NT2/D1 (cell line): ENCODE measurements around the gene PLLP.

Experiments used
- SUZ12 ChIP-seq: IDR thresholded peaks from 2 replicates; pipeline ENCODE4 v1.6.1; 2011; ENCODE audit not compliant: insufficient read length, insufficient read depth; ENCODE audit errors: extremely low read depth
- YY1 ChIP-seq: IDR thresholded peaks from 2 replicates; pipeline ENCODE4 v1.6.1; 2011; ENCODE audit not compliant: insufficient read length, insufficient read depth
- ZNF274 ChIP-seq: IDR thresholded peaks from 2 replicates; pipeline ENCODE4 v1.6.1; 2011; ENCODE audit warnings: mild to moderate bottlenecking, low read depth, low read length

DNA sequence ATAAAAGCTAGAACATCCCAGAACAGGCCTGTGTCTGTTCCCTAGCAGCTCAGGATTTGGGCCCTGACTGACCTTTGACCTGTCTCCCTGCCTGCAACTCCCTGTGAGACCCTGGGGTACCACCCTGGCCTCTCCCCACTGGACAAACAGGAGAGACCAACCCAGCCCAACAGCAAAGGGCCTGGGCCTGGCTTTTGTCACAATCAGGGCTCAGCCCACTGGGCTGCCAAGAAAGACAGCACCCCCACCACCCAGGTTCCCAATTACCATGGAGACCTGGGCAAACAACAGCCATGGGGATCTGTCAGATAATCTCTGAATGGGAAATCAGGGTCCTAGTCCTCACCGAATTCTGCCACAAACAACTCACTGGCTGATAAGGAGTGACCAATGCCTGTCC lies 11.1 kb downstream of the PLLP start:
- no peak for TF ChIP-seq ZNF274
- no peak for TF ChIP-seq YY1
- no peak for TF ChIP-seq SUZ12
